Measurements from ENCODE around the gene SS18L1.

DNA sequence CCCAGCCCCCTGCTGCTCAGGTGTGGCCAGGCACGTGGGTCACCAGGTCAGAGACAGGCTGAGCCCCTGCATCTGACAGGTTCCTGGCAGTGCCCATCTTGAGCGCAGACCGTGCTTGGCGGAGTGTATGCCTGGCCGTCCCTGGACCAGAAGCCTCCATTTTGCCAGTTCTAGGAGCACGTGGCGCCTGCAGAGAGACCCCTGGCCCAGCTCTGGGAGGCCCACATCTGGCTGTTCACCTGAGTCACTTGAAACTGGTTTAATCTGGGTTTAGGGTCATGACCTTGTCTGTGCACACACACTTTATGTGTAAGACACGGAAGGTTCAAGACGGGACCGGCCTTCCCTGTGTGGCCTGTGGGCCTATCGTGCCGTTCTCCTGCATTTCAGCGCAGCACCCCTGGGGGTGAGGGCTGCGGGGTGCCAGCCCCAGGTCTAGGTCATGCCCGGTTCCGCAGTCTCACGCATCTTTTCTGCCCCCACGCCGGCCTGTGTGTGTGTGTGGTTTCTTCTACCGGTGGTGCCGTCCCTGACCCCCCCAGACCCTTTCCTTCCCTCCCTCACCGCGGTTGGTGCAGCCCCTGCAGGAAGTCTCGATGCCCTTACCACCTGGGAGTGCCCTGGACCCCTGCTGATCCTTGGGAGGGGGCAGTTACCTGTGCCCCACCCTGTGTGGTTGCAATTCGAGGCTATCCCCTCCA lies 14.0 kb downstream of the SS18L1 start:
- TF ChIP-seq EZH2 (IDR thresholded peaks at IDR 0.05; ENCODE audit: low read depth, unreplicated experiment) = no peak
- no peak for TF ChIP-seq REST (IDR thresholded peaks at IDR 0.05; ENCODE audit: unreplicated experiment)
- TF ChIP-seq CTCF (conservative IDR thresholded peaks at IDR 0.05; ENCODE audit: low read depth in 2 of 2) = no peak
- TF ChIP-seq CREB1 (CRISPR knock-in tag; IDR thresholded peaks at IDR 0.05; ENCODE audit: low read depth) = no peak
- TF ChIP-seq POLR2AphosphoS5 (IDR thresholded peaks at IDR 0.05; ENCODE audit: low read depth) = no peak
- no peak for TF ChIP-seq ZNF331 (CRISPR knock-in tag; IDR thresholded peaks at IDR 0.05; ENCODE audit: low read depth)
- no peak for TF ChIP-seq JUNB (IDR thresholded peaks at IDR 0.05; ENCODE audit: unreplicated experiment)
- no peak for TF ChIP-seq ETS1 (IDR thresholded peaks at IDR 0.05)
- TF ChIP-seq EZH2phosphoT487 (IDR thresholded peaks at IDR 0.05; ENCODE audit: unreplicated experiment) = no peak
- TF ChIP-seq NANOG (IDR thresholded peaks at IDR 0.05; ENCODE audit: borderline replicate concordance) = no peak
